PC-9 (cell line): Measurements from ENCODE around the gene GPRC5C.

Source experiments
- CTCF ChIP-seq: fragments of 200-600 bp; sonication (generic); conservative IDR thresholded peaks from 2 replicates; pipeline ENCODE4 v1.6.1; 2017; ENCODE audit warnings: mixed run types, antibody characterized with exemption, mild to moderate bottlenecking, moderate library complexity
- EZH2 ChIP-seq: fragments of 200-600 bp; sonication (generic); IDR thresholded peaks from 2 replicates; pipeline ENCODE4 v1.8.0; 2017; ENCODE audit warnings: antibody characterized with exemption, low read depth

- TF ChIP-seq CTCF (no peak), EZH2 (no peak)
These were observed 17.9 kb downstream of the GPRC5C start for GRCh38 chr17:74449773-74450172.
